ENCODE measurements around the gene SUN1. TPM values are rescaled to one million over a fixed set of nuclear protein-coding genes. Genes with fewer than 3 reads are reported as not detected.
A peak's percentile ranks its signal among the peaks of the same experiment; 100 is the strongest.

Gene SUN1
- total and polyA plus RNA-seq, 4 donors: 24.8 to 162 (median 40.1) TPM

DNA sequence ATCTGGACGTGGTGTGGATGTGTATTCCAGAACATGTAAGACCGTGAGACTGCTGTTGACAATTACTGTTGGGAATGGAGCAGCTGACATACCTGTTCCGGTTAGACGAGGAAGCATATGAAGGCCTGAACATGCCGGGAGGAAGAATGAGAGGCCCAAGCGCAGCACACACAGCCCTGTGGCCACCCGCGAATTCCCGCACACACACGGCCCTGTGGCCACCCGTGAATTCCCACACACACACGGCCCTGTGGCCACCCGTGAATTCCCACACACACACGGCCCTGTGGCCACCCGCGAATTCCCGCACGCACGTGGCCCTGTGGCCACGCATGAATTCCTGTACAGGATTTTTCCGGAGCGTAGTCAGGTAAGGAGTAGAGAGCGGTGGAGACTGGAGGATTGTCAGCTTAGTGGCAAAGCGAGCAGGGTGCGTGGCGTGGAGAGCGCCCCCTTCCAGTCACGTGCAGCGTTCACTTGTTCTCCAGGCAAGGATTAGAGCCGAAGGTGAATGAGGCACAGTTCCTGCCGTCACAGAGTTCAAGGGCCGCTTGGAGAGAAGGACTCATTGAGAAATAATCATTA, 9.5 kb upstream of the SUN1 start:
- Histone ChIP-seq H3K36me3 (ENCODE audit: control insufficient read depth in 4 of 4, insufficient read depth in 3 of 4, low read depth in 1 of 4, low read length in 3 of 4) (no peaks in the 10 kb centered on the region), H3K9me3 (ENCODE audit: control insufficient read depth in 4 of 4, low read length in 3 of 4) (no peaks in the 10 kb centered on the region), H3K27me3 (ENCODE audit: control insufficient read depth in 4 of 4, insufficient read depth in 4 of 4, low read length in 3 of 4) (no peaks in the 10 kb centered on the region), H3K27ac (ENCODE audit: low read depth in 1 of 2, low read length in 2 of 2) (peak overlapping the region; percentile 14 to 30), H3K4me1 (ENCODE audit: control insufficient read depth in 4 of 4, insufficient read depth in 4 of 4, low read length in 3 of 4) (peaks cover 4 to 57% (median 39%) of the 10 kb centered on the region in 4 donors), H3K9ac (ENCODE audit: low read depth in 1 of 2, low read length in 2 of 2) (no peak overlapping the region), H3K4me3 (ENCODE audit: low read depth in 1 of 3, low read length in 3 of 3) (no peak overlapping the region)
- peak in 1 of 2 donors; percentile 59 for TF ChIP-seq HNF4A (conservative IDR thresholded peaks at IDR 0.05)
- peak in 1 of 2 donors; percentile 63 for TF ChIP-seq RXRA (IDR thresholded peaks at IDR 0.05)
- no peak for TF ChIP-seq REST (IDR thresholded peaks at IDR 0.05)
- TF ChIP-seq TAF1 (conservative IDR thresholded peaks at IDR 0.05): no peak
- TF ChIP-seq, protein P1, sequence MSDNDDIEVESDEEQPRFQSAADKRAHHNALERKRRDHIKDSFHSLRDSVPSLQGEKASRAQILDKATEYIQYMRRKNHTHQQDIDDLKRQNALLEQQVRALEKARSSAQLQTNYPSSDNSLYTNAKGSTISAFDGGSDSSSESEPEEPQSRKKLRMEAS (IDR thresholded peaks at IDR 0.05): no peak
- DNase-seq (ENCODE audit: low spot score): no peak
- WGBS: 77% methylated on average over 32 of the region's 32 CpGs

GRCh38 chr7:823649-824048, 8.6 kb upstream of the SUN1 start:
- no peak for DNase-seq (ENCODE audit: low spot score)
- WGBS: 62% methylated on average over 8 of the region's 8 CpGs
- Histone ChIP-seq H3K36me3 (ENCODE audit: control insufficient read depth in 4 of 4, insufficient read depth in 3 of 4, low read depth in 1 of 4, low read length in 3 of 4) (no peaks in the 10 kb centered on the region), H3K4me3 (ENCODE audit: low read depth in 1 of 3, low read length in 3 of 3) (no peak overlapping the region), H3K27ac (ENCODE audit: low read depth in 1 of 2, low read length in 2 of 2) (peak overlapping the region; percentile 14 to 30), H3K27me3 (ENCODE audit: control insufficient read depth in 4 of 4, insufficient read depth in 4 of 4, low read length in 3 of 4) (no peaks in the 10 kb centered on the region), H3K9ac (ENCODE audit: low read depth in 1 of 2, low read length in 2 of 2) (no peak overlapping the region), H3K9me3 (ENCODE audit: control insufficient read depth in 4 of 4, low read length in 3 of 4) (no peaks in the 10 kb centered on the region), H3K4me1 (ENCODE audit: control insufficient read depth in 4 of 4, insufficient read depth in 4 of 4, low read length in 3 of 4) (peaks cover 4 to 52% (median 35%) of the 10 kb centered on the region in 4 donors)
- TF ChIP-seq EGR1 (IDR thresholded peaks at IDR 0.05; ENCODE audit: low read depth in 2 of 2) (no peak), HNF4A (conservative IDR thresholded peaks at IDR 0.05) (no peak), JUND (IDR thresholded peaks at IDR 0.05) (no peak), REST (IDR thresholded peaks at IDR 0.05) (no peak), FOXA2 (IDR thresholded peaks at IDR 0.05) (no peak), NR2F2 (IDR thresholded peaks at IDR 0.05) (no peak), TAF1 (conservative IDR thresholded peaks at IDR 0.05) (no peak), GABPA (IDR thresholded peaks at IDR 0.05 in 1 of 2, conservative IDR thresholded peaks at IDR 0.05 in 1 of 2) (no peak), FOXA1 (IDR thresholded peaks at IDR 0.05) (no peak), YY1 (IDR thresholded peaks at IDR 0.05) (no peak), RAD21 (IDR thresholded peaks at IDR 0.05) (no peak), HNF4G (IDR thresholded peaks at IDR 0.05) (no peak)
- TF ChIP-seq, protein P1 (IDR thresholded peaks at IDR 0.05): no peak
